Activated CD8-positive, alpha-beta T cell treated with anti-CD3 and anti-CD28 coated beads, Interleukin-2, amount 10 ng/mL, durations not matched to agents 7 days and 5 days (primary cell): ENCODE measurements around the gene SLC9A9. TPM values are rescaled to one million over a fixed set of nuclear protein-coding genes. Genes with fewer than 3 reads are reported as not detected.

Source experiments
- ATAC-seq: fragments of 150-1000 bp; cut with Tn5 transposase; one replicate; pipeline ENCODE4 v1.10.0; 2021; ENCODE audit warnings: moderate library complexity
- CTCF ChIA-PET: fragments of 350-600 bp; sonication (Branson Sonifier 250); formaldehyde crosslinking; loops from one replicate; lab custom pipeline; 2021; ENCODE audit warnings: antibody characterized with exemption; lab: Charles Lee
- POLR2A ChIA-PET: fragments of 350-600 bp; sonication (Branson Sonifier 250); formaldehyde crosslinking; loops from one replicate; lab custom pipeline; 2021; ENCODE audit warnings: antibody characterized with exemption; lab: Charles Lee
- DNase-seq: peaks from one replicate; pipeline ENCODE4 v3.0.0-alpha.2; 2020
- H3K27ac Mint-ChIP-seq: one replicate; pipeline ENCODE4 v1.8.0; 2021; ENCODE audit warnings: mild to moderate bottlenecking, mixed read lengths
- H3K27me3 Mint-ChIP-seq: one replicate; pipeline ENCODE4 v1.8.0; 2021; ENCODE audit warnings: low read depth, mixed read lengths
- H3K36me3 Mint-ChIP-seq: one replicate; pipeline ENCODE4 v1.8.0; 2021; ENCODE audit warnings: low read depth, mixed read lengths
- H3K4me1 Mint-ChIP-seq: one replicate; pipeline ENCODE4 v1.8.0; 2021; ENCODE audit warnings: low read depth, mixed read lengths
- H3K4me3 Mint-ChIP-seq: one replicate; pipeline ENCODE4 v1.8.0; 2021; ENCODE audit warnings: mild to moderate bottlenecking, mixed read lengths
- H3K9me3 Mint-ChIP-seq: one replicate; pipeline ENCODE4 v1.8.0; 2022; ENCODE audit warnings: mixed read lengths; ENCODE audit not compliant: insufficient read depth
- total RNA-seq, 2 experiments: library from RNA; stranded (reverse); gene quantifications; one replicate each; pipeline ENCODE4 v1.2.3, GENCODE V29; 2021

SLC9A9 gene
- total RNA-seq, 2 experiments from 2014 or later = 6.6 to 7.4 TPM

DNA sequence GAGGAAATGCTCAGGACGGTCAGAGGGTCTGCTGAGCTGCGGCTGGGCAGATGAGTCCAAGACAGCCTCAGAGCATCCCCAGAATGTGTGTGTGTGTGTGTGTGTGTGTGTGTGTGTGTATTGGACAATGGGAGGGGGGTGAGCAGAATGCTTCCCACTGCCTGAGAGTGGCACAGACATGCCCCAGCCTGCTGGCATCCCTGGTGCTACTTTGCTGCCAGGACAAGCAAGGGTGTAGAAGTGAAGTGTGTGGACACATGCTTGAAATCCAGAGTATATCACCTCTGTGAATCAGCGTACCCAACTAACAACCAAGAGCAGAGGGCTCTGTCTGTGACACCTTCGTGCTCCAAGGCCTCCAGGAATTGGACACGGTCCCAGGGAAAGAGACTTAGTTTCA lies 76.3 kb downstream of the SLC9A9 start:
- DNase-seq (no peak), ATAC-seq (no peak)
- Mint-ChIP-seq H3K9me3 (no peaks in the 10 kb centered on the region), H3K27ac (no peak overlapping the region), H3K27me3 (no peaks in the 10 kb centered on the region), H3K36me3 (no peaks in the 10 kb centered on the region), H3K4me3 (no peak overlapping the region), H3K4me1 (no peaks in the 10 kb centered on the region)
- ChIA-PET CTCF (no interaction called here), POLR2A (no interaction called here)

DNA sequence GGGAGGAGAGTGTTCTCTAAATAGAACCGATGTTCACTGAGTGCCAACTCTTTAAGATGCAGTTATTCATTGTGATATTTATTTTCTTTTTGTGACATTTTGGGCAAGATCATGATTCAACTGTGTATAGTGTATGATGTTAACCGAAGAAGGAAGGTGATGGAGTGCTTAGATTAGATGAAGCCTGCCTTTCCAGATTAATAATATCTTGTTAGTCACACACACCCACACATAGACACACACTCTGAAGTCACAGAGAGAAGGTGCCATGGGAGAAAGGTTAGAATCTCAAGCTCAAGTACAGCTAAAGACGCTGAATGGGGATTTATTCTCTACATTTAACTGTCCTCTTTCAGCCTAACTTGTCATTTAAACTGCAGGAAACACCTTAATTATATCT lies 77.0 kb downstream of the SLC9A9 start:
- POLR2A ChIA-PET = no interaction called here
- Mint-ChIP-seq H3K36me3 (no peaks in the 10 kb centered on the region), H3K4me3 (no peak overlapping the region), H3K4me1 (no peaks in the 10 kb centered on the region), H3K27me3 (no peaks in the 10 kb centered on the region), H3K9me3 (no peaks in the 10 kb centered on the region), H3K27ac (no peak overlapping the region)
- DNase-seq = no peak
- ATAC-seq = no peak
- CTCF ChIA-PET = no interaction called here

DNA sequence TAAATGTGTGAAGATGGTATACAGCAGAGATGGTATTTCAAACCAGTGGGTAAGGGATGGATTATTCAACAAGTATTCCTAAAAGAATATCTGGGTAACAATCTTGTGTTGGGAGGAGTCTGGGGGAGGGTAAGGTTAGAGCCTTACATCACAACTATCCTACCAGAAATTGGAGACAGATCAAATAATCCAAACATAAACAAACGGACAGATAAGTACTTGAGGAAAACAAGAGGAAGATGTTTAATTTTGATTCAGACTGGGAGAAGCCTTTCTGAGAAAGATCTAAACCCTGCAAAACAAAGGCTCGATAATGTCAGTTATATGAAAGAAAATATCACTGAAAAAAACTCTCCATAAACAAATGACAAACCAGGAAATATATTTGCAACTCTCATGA lies 77.9 kb downstream of the SLC9A9 start:
- CTCF ChIA-PET = no interaction called here
- Mint-ChIP-seq H3K27ac (no peak overlapping the region), H3K36me3 (no peaks in the 10 kb centered on the region), H3K27me3 (no peaks in the 10 kb centered on the region), H3K4me3 (no peak overlapping the region), H3K9me3 (no peaks in the 10 kb centered on the region), H3K4me1 (no peaks in the 10 kb centered on the region)
- DNase-seq (no peak), ATAC-seq (no peak)
- POLR2A ChIA-PET = no interaction called here

DNA sequence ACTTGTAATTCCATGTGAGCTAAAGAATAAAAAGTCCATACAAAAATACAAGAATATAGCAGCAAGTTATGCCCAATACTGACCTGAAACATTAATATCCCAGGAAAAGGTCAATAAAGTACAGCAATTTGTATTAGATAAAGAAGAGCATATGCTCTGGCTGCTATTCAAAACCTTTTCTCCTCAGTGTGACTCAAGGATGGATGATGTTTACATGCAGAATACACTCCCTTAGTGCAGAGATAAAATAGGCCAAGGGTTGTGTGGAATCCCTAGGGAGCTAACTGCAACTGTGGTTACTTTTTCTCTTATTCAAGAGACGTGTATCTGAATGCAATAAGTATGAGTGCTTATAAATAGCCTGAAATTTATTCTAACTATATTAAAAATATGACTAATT lies 78.7 kb downstream of the SLC9A9 start:
- Mint-ChIP-seq H3K27me3 (no peaks in the 10 kb centered on the region), H3K36me3 (no peaks in the 10 kb centered on the region)
- CTCF ChIA-PET = no interaction called here

DNA sequence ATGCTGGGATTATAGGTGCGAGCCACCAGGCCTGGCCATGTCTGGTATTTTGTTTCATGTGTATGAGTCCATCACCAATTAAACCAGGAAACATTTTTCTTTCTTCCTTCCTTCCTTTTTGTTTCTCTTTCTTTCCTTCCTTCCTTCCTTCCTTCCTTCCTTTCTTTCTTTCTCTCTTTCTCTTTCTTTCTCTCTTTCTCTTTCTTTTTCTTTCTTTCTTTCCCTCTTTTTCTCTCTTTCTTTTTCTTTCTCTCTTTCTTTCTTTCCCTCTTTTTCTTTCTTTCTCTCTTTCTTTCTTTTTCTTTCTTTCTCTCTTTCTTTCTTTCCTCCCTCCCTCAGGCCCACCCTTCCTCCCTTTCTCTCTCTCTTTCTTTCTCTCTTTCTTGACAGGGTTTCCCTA lies 83.4 kb downstream of the SLC9A9 start:
- ChIA-PET CTCF (no interaction called here), POLR2A (no interaction called here)
- DNase-seq (no peak), ATAC-seq (no peak)
- no peak overlapping the region for H3K27ac Mint-ChIP-seq
- H3K4me1 Mint-ChIP-seq = no peaks in the 10 kb centered on the region
- H3K9me3 Mint-ChIP-seq = no peaks in the 10 kb centered on the region
- H3K27me3 Mint-ChIP-seq = no peaks in the 10 kb centered on the region
- no peaks in the 10 kb centered on the region for H3K36me3 Mint-ChIP-seq
- no peak overlapping the region for H3K4me3 Mint-ChIP-seq

More for the DNA sequence above, 78.7 kb downstream of the SLC9A9 start:
- Mint-ChIP-seq H3K4me1 (no peaks in the 10 kb centered on the region), H3K27ac (no peak overlapping the region), H3K9me3 (no peaks in the 10 kb centered on the region), H3K4me3 (no peak overlapping the region)
- POLR2A ChIA-PET = no interaction called here
- ATAC-seq (no peak), DNase-seq (no peak)

DNA sequence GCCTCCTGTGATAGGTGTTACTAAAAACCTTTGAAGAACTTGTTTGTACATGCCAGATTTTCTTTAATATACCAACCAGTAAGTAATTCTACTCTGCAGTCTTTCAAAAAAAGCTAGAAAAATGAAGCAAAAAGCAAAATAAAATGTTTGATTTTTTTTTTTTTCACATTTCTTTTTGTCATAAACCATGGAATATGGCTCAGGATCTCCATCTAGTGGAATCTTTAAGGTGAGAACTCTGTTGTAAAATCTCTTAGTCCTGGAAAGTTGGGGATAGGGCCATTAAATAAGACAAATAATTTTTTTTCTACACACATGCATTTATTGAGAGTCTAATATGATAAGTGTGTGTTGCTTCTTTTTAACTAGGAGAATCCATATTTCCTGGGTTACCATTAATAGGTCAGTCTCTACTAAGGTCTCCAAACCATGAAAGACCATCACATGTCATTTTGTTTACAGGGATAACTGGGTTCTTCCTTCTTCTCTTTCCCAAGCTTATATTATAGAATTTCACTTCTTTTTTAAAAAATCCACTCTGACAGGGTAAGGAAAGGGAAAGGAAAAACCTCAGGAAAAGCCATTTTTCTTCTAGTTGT lies 84.6 kb downstream of the SLC9A9 start:
- Mint-ChIP-seq H3K4me3 (no peak overlapping the region), H3K9me3 (no peaks in the 10 kb centered on the region), H3K27me3 (no peaks in the 10 kb centered on the region), H3K4me1 (no peaks in the 10 kb centered on the region), H3K27ac (no peak overlapping the region), H3K36me3 (no peaks in the 10 kb centered on the region)
- DNase-seq (no peak), ATAC-seq (no peak)
- CTCF ChIA-PET = no interaction called here
- POLR2A ChIA-PET = no interaction called here

DNA sequence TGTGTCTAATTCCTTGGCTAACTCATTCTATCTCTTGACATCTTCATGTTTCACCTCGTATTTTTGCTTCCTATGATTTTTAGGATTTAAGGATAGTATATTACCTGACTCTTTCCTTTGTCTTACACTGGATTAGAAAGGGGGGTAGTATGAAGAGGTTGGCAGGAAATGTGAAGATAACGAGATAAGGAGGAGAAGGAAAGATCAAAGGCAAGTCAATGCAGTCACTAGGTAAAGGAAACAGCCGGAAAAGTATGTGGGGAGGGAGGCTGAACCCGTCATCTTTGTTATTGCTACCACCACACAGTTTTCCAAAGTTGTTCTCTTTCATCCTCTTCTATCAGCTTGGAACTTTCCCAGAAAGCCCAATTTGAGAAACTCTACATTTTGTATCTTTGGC lies 90.6 kb downstream of the SLC9A9 start:
- H3K4me1 Mint-ChIP-seq = peaks cover 15% of the 10 kb centered on the region
- no peaks in the 10 kb centered on the region for H3K9me3 Mint-ChIP-seq
- no peak for ATAC-seq
- POLR2A ChIA-PET = no interaction called here
- H3K36me3 Mint-ChIP-seq = no peaks in the 10 kb centered on the region
- H3K27me3 Mint-ChIP-seq = no peaks in the 10 kb centered on the region
- no peak for DNase-seq
- no peak overlapping the region for H3K27ac Mint-ChIP-seq
- CTCF ChIA-PET = interaction anchor here (2.2 kb wide), 1 partner anchor 13 kb away, joined by 5 read pairs; no protein-coding TSS in a partner anchor
- H3K4me3 Mint-ChIP-seq = no peak overlapping the region

DNA sequence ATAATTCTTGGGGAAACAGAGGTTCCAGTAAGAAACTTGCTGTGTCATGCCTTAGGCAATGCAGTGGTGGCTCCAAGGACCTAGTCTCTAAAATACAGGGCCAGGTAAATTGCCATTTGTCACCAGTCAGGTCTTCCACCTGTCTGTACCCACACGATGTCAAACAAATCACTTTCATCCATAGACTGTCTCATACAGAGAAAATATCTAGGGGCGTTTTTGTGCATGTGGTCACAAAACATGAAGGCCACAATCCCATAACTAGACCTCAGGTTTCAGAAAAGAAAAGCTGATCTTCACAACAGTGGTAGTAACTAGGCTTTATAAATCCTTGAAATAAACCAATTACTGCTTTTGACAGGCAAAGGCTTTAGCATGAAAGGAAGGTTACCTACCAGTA lies 92.3 kb downstream of the SLC9A9 start:
- no peak overlapping the region for H3K4me3 Mint-ChIP-seq
- ChIA-PET CTCF (interaction anchor here (2.2 kb wide), 1 partner anchor 11 kb away, joined by 5 read pairs; no protein-coding TSS in a partner anchor), POLR2A (no interaction called here)
- H3K36me3 Mint-ChIP-seq = no peaks in the 10 kb centered on the region
- no peaks in the 10 kb centered on the region for H3K27me3 Mint-ChIP-seq
- H3K4me1 Mint-ChIP-seq = peaks cover 32% of the 10 kb centered on the region
- DNase-seq (no peak), ATAC-seq (no peak)
- no peaks in the 10 kb centered on the region for H3K9me3 Mint-ChIP-seq
- no peak overlapping the region for H3K27ac Mint-ChIP-seq

DNA sequence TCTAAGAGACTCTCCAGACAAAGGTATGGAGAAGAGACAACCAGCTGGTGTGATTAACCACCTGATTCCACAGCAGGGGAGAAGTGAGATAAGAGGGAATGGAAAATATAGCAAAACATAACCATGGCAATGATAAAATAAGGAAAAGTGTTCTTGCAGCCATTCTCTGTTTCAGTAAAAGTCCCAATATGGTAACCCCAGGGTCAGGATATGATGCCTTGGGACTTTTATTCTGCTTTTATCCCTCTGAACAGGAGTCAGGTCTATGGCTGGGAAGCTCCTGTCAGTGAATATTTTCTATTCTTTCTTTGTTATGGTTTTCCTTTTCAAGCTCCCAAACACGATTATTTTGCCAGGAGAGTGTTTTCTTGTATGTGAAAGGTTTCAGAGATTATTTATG lies 94.2 kb downstream of the SLC9A9 start:
- H3K27ac Mint-ChIP-seq = no peak overlapping the region
- no peaks in the 10 kb centered on the region for H3K9me3 Mint-ChIP-seq
- ChIA-PET CTCF (no interaction called here), POLR2A (no interaction called here)
- DNase-seq (no peak), ATAC-seq (no peak)
- no peaks in the 10 kb centered on the region for H3K27me3 Mint-ChIP-seq
- H3K36me3 Mint-ChIP-seq = no peaks in the 10 kb centered on the region
- H3K4me3 Mint-ChIP-seq = no peak overlapping the region
- peaks cover 34% of the 10 kb centered on the region for H3K4me1 Mint-ChIP-seq

DNA sequence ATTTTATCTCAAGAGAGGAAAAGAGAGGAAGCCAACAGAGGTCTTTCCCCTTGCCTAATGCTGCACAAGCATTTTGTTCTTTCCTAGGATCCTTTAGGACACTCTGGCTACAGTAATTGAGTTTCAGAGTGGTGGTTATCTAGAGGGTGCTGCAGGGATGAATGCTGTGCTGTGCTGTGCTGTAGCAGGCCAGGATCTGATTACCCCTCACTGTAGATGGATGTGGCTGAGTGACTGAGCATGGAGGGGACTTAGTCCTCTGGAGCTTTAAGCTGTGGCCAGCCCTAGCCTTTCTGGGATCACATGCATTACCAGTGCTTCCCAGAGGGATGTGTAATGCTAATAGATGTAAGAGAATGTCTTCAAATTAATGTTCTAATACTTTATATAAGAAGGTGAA lies 94.8 kb downstream of the SLC9A9 start:
- no peaks in the 10 kb centered on the region for H3K36me3 Mint-ChIP-seq
- peaks cover 34% of the 10 kb centered on the region for H3K4me1 Mint-ChIP-seq
- no peak overlapping the region for H3K4me3 Mint-ChIP-seq
- no peaks in the 10 kb centered on the region for H3K27me3 Mint-ChIP-seq
- DNase-seq (no peak), ATAC-seq (no peak)
- ChIA-PET CTCF (interaction anchor here (1.4 kb wide), 1 partner anchor 22 kb away, joined by 3 read pairs; no protein-coding TSS in a partner anchor), POLR2A (no interaction called here)
- H3K9me3 Mint-ChIP-seq = no peaks in the 10 kb centered on the region
- H3K27ac Mint-ChIP-seq = no peak overlapping the region

DNA sequence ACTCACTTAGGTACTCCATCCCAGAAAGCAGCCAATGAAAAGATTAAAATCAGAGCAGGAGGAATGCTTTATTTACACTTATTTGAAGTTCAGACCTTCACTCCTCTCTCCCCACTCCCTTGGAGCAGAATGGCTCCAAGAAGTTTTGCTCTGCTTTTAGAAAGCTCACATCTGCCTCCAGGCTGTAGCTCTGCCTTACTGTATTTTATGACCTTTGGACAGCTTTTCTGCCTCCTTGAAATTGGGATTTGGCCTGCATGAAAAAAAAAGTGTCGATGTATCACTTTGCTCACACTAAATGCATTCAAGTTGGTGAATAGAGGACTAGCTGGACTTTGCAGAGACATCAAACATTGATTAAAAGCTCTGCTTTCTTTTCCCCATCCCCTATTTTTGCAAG lies 95.3 kb downstream of the SLC9A9 start:
- DNase-seq = no peak
- Mint-ChIP-seq H3K36me3 (no peaks in the 10 kb centered on the region), H3K27ac (no peak overlapping the region), H3K27me3 (no peaks in the 10 kb centered on the region), H3K4me3 (no peak overlapping the region), H3K9me3 (no peaks in the 10 kb centered on the region), H3K4me1 (peaks cover 34% of the 10 kb centered on the region)
- ATAC-seq = no peak
- ChIA-PET CTCF (interaction anchor here (0.7 to 1.4 kb wide), 2 partner anchors 23 to 632 kb away, joined by 3 read pairs; no protein-coding TSS in a partner anchor), POLR2A (no interaction called here)

DNA sequence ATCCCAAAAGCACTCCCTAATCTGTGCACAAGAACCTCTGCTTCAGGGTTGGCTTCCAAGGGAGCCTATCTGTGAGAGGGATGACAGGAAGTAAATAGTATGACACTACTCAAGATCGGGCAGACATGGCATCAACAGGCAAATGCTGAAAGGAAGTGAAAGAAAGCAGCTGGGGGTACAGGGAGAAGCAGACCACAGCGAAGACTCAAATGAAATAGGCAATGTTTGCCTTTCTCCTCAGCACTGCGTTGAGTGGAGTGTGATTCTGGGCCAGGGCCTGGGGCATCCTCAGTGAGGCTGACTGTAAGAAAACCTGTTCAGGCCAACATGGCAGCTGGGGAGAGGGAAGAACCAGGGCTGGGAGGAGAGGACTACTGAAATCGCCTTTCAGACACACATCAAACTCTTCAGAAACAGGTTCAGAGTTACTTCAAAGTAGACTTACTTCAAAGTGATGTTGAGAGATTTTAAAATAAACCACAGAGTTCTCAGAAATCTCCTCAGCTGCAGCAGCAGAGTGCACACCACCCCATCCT lies 96.6 kb downstream of the SLC9A9 start:
- no peaks in the 10 kb centered on the region for H3K36me3 Mint-ChIP-seq
- peak; percentile 85 for ATAC-seq
- ChIA-PET POLR2A (no interaction called here), CTCF (interaction anchor here (0.9 to 1.3 kb wide), 4 partner anchors 24 to 631 kb away, joined by 3 to 4 read pairs (median 3); partner anchors contain the start of gene DIPK2A)
- peak overlapping the region; percentile 91 for H3K27ac Mint-ChIP-seq
- H3K27me3 Mint-ChIP-seq = no peaks in the 10 kb centered on the region
- H3K9me3 Mint-ChIP-seq = no peaks in the 10 kb centered on the region
- H3K4me1 Mint-ChIP-seq = peaks cover 32% of the 10 kb centered on the region
- peak overlapping the region; percentile 30 for H3K4me3 Mint-ChIP-seq
- peak; percentile 53 for DNase-seq
